ENCODE data around the gene RAB34.
"Not testable (repeated sequence)": the region's sequence is repeated elsewhere in the genome, so short reads cannot be mapped to it uniquely, and the experiment has no call there.

The RAB34 gene

GRCh38 chr17:28722417-28723158 lies 4.9 kb upstream of the RAB34 start:
- no peak for DNase-seq (ENCODE audit: low spot score)
- in situ Hi-C loops (cut with MboI; ENCODE audit: low pct_unique_long_range_greater_than_20kb, low sequenced_read_pairs, unreplicated experiment), result no loop called here
- no peak for TF ChIP-seq CTCF (IDR thresholded peaks at IDR 0.05; ENCODE audit: extremely low read depth, insufficient read depth, missing control alignments)

- DNase-seq (ENCODE audit: low spot score); in situ Hi-C loops (cut with MboI; ENCODE audit: low pct_unique_long_range_greater_than_20kb, low sequenced_read_pairs, unreplicated experiment): not testable (repeated sequence)
Measured at GRCh38 chr17:28720997-28721329, 3.3 kb upstream of the RAB34 start.

- TF ChIP-seq CTCF (IDR thresholded peaks at IDR 0.05; ENCODE audit: extremely low read depth, insufficient read depth, missing control alignments), result peak; percentile 3
- no peak for DNase-seq (ENCODE audit: low spot score)
- in situ Hi-C loops (cut with MboI; ENCODE audit: low pct_unique_long_range_greater_than_20kb, low sequenced_read_pairs, unreplicated experiment), result no loop called here
Measured at GRCh38 chr17:28720247-28720996, 2.8 kb upstream of the RAB34 start.

- no peak for DNase-seq (ENCODE audit: low spot score)
- in situ Hi-C loops (cut with MboI; ENCODE audit: low pct_unique_long_range_greater_than_20kb, low sequenced_read_pairs, unreplicated experiment), result no loop called here
- TF ChIP-seq CTCF (IDR thresholded peaks at IDR 0.05; ENCODE audit: extremely low read depth, insufficient read depth, missing control alignments), result no peak
Measured at GRCh38 chr17:28719021-28719433, 1.4 kb upstream of the RAB34 start.

GRCh38 chr17:28718333-28719020 lies 809 bp upstream of the RAB34 start:
- no peak for TF ChIP-seq CTCF (IDR thresholded peaks at IDR 0.05; ENCODE audit: extremely low read depth, insufficient read depth, missing control alignments)
- no peak for DNase-seq (ENCODE audit: low spot score)
- in situ Hi-C loops (cut with MboI; ENCODE audit: low pct_unique_long_range_greater_than_20kb, low sequenced_read_pairs, unreplicated experiment), result no loop called here

- no peak for TF ChIP-seq CTCF (IDR thresholded peaks at IDR 0.05; ENCODE audit: extremely low read depth, insufficient read depth, missing control alignments)
- in situ Hi-C loops (cut with MboI; ENCODE audit: low pct_unique_long_range_greater_than_20kb, low sequenced_read_pairs, unreplicated experiment), result no loop called here
- DNase-seq (ENCODE audit: low spot score), result no peak
Measured at GRCh38 chr17:28716740-28717577, 709 bp downstream of the RAB34 start.

Data from GM13977 (cell line).